Kidney tubule cell (primary cell): Measurements from ENCODE around the gene CLASP2.
"Not testable (repeated sequence)": the region's sequence is repeated elsewhere in the genome, so short reads cannot be mapped to it uniquely, and the experiment has no call there.

ENCODE experiments used
- DNase-seq: peaks from one replicate; pipeline ENCODE4 v3.0.0-alpha.2; 2018; ENCODE audit warnings: low spot score

The CLASP2 gene

DNA sequence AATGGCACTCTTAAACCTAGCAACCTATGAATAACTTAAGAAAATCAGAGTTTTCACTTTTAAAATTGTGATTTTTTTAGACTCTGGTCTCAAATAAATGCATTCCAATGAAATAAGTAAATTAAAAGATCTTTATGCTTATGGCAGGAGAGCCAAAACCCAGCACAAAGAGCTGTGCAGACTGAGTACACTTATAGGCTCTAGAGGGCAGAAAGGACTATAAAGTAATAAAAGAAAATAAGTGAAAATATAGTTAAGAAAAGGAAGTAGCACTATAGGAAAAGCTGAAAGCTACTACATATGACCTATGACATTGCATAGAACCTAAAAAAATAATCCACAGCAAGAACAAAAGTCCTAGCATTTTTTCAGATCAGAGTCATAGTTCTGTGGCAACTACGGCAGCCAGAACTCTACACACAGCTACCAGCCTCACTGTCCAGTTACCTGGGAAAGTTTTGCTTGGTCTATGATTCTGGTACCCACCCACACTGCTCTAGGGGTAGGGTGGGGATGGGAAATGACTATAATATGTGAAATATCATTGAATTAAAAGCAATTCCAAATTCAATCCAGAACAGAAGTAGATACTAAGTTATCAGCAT lies 30.5 kb downstream of the CLASP2 start:
- peak; percentile 31 for DNase-seq

GRCh38 chr3:33682770-33683169 lies 35.3 kb downstream of the CLASP2 start:
- DNase-seq = no peak

DNA sequence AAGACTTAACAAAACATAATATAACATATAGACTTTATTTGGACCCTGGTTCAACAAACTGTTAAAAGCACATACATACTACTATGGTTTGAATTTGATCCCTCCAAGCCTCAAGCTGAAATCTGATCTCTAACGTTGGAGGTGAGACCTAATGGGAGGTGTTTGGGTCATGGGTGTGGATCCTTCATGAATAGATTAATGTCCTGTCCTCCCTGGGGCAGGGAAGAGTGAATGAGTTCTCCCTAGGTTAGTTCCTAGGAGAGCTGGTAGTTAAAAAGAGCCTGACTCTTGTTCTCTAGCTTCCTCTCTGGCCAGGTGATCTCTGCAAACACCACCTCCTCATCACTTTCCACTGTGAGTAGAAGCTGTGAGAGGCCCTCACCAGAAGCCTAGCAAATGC lies 36.4 kb downstream of the CLASP2 start:
- no peak for DNase-seq

- no peak for DNase-seq
These were observed 40.0 kb downstream of the CLASP2 start for GRCh38 chr3:33678073-33678472.

DNA sequence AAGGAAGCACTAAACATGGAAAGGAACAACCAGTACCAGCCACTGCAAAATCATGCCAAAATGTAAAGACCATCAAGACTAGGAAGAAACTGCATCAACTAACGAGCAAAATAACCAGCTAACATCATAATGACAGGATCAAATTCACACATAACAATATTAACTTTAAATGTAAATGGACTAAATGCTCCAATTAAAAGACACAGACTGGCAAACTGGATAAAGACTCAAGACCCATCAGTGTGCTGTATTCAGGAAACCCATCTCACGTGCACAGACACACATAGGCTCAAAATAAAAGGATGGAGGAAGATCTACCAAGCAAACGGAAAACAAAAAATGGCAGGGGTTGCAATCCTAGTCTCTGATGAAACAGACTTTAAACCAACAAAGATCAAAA lies 44.6 kb downstream of the CLASP2 start:
- not testable (repeated sequence) for DNase-seq

- no peak for DNase-seq
These were observed 49.4 kb downstream of the CLASP2 start for GRCh38 chr3:33668618-33669017.

DNA sequence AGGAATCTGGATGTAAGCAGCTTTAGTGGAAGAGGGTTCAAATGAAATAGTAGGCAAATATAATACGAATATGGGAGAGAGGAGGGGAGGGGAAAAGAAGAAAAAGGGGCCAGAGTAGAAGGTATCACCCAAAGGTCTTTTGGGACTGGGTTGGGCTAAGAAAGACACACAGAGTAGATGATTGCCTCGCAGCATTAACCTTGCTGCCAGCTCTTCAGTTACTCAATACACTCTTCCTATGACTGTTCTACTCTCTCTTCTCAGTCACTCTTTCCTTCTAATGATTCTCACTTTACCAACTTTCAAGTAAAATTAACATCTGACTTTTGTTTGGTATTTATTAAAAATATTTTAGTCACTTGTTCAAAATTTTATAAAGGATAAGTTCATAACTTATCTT lies 52.8 kb downstream of the CLASP2 start:
- no peak for DNase-seq

DNA sequence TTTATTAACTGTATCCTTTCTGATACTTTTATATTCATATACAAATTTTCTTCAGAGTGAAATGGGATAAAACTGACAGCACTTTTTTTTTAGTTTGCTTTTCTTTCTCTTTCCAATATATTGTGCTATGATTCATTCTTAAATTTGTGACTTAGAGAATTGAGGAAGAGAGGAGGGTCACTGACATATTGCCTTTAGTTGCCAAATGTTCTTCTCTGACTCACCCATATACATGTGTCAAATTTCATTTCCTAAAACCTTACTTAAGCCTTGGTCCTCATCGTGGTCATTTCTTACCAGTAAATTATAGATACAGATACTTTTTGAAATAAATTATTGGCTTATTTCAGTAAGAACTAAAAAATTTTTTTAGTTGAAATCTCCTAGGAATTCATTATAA lies 53.9 kb downstream of the CLASP2 start:
- peak; percentile 15 for DNase-seq

- no peak for DNase-seq
These were observed 55.0 kb downstream of the CLASP2 start for GRCh38 chr3:33663042-33663441.

DNA sequence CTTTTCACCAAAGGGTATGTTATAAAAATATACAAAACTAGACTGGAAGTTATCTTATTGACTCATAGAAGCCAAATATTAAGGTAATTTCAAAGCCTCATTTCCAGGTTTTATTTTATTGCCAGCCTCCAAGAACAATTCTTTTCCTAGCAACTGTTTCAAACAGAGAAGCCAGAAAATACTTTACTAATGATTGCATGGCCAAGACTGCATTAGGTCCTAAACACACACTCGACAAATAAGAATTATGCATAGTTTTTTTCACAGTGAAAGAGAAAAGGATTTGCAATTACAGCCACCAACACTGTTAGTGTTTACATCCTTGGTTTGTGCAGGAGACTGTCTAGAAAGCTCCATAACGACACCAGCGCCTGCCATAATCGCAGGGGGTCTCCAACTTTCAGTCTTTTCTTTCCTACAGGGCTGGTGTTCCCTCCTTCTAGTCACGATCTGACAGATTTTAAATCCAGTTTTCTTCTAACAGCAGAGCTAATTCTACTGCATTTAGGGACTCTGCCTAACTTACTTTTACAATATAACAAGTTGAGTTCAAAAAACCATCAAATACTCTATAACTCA lies 58.1 kb downstream of the CLASP2 start:
- DNase-seq = no peak

DNA sequence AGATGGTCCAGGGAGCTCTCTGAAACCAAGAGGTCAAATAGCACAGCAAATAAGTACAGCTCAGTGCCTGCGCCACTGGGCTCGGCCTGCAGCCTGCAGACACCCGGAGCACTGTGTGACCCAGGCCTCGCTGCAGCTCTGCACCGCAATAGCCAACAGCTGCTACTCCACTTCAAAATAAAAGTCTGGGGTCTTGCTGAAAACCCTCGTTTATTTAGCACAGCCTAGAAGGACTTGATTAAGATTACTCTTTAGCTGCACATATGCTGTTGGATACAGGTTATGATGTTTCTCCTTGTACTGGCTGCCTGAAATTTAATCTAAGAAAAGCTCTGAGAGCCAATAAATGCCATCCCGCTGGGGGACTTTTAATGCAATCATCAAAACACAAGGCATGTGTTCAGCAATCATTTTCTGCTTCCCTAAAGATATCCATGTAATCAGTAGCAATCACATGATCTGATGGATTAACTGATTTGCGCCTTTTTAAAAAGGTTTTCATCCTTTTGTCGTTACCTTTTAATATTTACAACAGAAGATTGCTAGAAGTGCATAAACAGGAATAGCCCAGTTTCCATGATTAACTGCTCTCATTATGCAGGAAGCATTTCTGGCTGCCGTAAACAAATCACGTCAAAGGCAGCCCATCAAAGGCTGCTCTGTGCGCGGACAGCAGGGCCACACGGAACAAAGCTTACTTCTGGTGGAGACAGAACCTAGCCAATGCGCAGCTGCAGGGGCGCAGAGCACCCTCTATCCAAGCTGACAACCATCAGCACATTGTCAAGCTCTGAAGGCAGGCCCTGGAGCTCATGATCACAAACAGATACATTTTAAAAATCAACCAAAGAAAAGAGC lies 58.8 kb downstream of the CLASP2 start:
- DNase-seq = peak; percentile 58

- no peak for DNase-seq
These were observed 59.4 kb downstream of the CLASP2 start for GRCh38 chr3:33658621-33658990.

GRCh38 chr3:33658039-33658438 lies 60.0 kb downstream of the CLASP2 start:
- no peak for DNase-seq

DNA sequence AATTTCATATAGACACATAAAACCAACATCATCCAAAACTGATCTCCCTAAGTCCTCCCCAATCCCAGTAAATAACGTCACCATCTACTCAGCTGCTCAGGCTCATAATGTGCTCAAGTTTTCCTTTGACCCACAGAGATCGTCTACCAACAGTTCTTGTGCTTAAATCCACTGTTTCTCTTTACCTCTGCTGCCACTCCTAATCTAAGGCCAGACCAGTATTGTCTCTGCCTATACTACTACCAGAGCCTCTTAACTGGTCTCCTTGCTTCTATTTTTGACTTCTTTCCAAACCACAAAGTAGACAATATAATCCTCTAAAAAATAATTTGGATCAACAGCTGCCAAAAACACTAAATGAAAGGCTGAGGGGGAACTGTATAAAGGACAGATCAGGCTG lies 65.3 kb downstream of the CLASP2 start:
- no peak for DNase-seq

DNA sequence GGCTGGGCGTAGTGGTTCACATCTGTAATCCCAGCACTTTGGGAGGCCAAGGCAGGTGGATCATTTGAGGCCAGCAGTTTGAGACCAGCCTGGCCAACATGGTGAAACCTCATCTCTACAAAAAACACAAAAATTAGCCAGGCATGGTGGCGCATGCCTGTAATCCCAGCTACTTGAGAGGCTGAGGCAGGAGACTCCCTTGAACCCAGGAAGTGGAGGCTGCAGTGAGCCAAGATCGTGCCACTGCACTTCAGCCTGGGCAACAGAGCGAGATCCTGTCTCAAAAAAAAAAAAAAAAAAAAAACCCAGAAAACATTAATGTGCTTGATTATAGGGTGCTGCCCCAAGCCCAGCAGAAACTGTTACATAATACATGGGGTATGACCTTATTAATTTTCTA lies 67.0 kb downstream of the CLASP2 start:
- DNase-seq = not testable (repeated sequence)

GRCh38 chr3:33650495-33650894 lies 67.6 kb downstream of the CLASP2 start:
- DNase-seq = no peak

- peak; percentile 4 for DNase-seq
These were observed 69.3 kb downstream of the CLASP2 start for GRCh38 chr3:33648793-33649192.

GRCh38 chr3:33646406-33646805 lies 71.6 kb downstream of the CLASP2 start:
- DNase-seq = no peak

GRCh38 chr3:33645060-33645647 lies 72.9 kb downstream of the CLASP2 start:
- DNase-seq = peak; percentile 54

DNA sequence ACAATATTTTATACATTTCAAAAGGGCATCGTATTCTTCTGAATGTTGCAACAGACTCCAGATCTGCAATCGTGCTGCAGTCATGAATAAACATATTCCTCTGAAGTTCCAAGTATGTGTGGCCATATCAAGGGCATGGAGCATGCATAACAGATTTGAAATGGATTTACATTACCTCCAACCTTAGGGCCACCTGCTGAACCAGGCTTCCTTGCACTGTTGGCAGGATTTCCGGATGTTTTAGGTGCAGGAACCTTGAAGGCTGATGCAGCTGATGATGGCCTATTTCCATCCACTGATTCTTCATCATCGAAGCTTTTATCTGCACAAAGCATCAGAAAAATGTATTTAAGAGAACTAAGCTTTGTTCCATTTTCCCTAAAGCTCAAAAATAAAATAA lies 73.5 kb downstream of the CLASP2 start:
- DNase-seq = no peak

GRCh38 chr3:33642806-33643205 lies 75.2 kb downstream of the CLASP2 start:
- DNase-seq = no peak

- DNase-seq = no peak
These were observed 78.2 kb downstream of the CLASP2 start for GRCh38 chr3:33639889-33640288.

DNA sequence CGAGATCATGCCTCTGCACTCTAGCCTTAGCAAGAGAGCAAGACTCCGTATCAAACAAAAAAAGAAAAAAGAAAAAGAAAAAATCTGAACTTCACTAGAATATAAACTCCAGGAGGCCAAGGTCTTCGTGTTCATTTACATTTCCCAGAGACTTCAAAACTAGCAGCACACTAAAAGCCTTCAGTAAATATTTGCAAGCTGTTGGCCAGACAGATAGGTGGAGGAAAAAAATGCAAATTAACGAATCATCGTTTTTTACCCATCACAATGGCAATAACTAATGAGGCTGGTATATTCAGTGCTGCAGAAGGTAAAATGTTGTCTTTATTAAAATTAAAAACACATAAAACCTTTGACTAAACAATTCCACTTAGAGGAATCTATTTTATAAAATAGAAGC lies 80.6 kb downstream of the CLASP2 start:
- no peak for DNase-seq
